Panc1 (cell line): ENCODE results near the gene ZCCHC8. TPM values are rescaled to one million over a fixed set of nuclear protein-coding genes. Genes with fewer than 3 reads are reported as not detected.

Source experiments
- ATAC-seq: fragments of 200-7000 bp; cut with Tn5 transposase; 2 replicates; pipeline ENCODE4 v1.9.1; 2020; ENCODE audit warnings: mild to moderate bottlenecking, moderate library complexity
- BruUV-seq: library from RNA; stranded (reverse); fragments of 400-500 nt; replicated peaks from 2 replicates; lab custom pipeline; 2021; lab: Mats Ljungman, UMichigan
- CTCF ChIA-PET: fragments of 300-600 bp; sonication (Branson Sonifier 250); formaldehyde crosslinking; loops from one replicate; lab custom pipeline; 2022; ENCODE audit warnings: antibody characterized with exemption; lab: Charles Lee
- POLR2A ChIA-PET: fragments of 300-600 bp; sonication (Branson Sonifier 250); formaldehyde crosslinking; loops from one replicate; lab custom pipeline; 2022; ENCODE audit warnings: antibody characterized with exemption; lab: Charles Lee
- DNase-seq: peaks from one replicate; pipeline ENCODE4 v3.0.0-alpha.2; 2010; ENCODE audit warnings: low read depth, low spot score
- H3K27ac ChIP-seq: 2 replicates; pipeline ENCODE4 v1.5.1; 2011; ENCODE audit warnings: mild to moderate bottlenecking, low read length, inconsistent platforms
- H3K27me3 ChIP-seq: fragments of 200-500 bp; sonication (Bioruptor generic); 2 replicates; pipeline ENCODE4 v1.6.0; 2014; ENCODE audit warnings: low read length, inconsistent platforms; ENCODE audit not compliant: control insufficient read depth, insufficient read depth
- H3K36me3 ChIP-seq: fragments of 200-500 bp; sonication (Bioruptor generic); 2 replicates; pipeline ENCODE4 v1.5.1; 2014; ENCODE audit warnings: inconsistent platforms, mild to moderate bottlenecking, low read length, moderate library complexity; ENCODE audit not compliant: control insufficient read depth, insufficient read depth
- H3K4me1 ChIP-seq: 2 replicates; pipeline ENCODE4 v1.5.1; 2011; ENCODE audit warnings: inconsistent platforms, mild to moderate bottlenecking, low read length, moderate library complexity; ENCODE audit not compliant: control insufficient read depth, insufficient read depth
- H3K4me3 ChIP-seq, 2 experiments: 2 replicates each; pipeline ENCODE4 v1.5.1; 2011 to 2012; ENCODE audit warnings: low read depth in 2 of 2, low read length in 2 of 2, mild to moderate bottlenecking in 2 of 2, inconsistent platforms in 1 of 2, moderate library complexity in 1 of 2
- H3K9me3 ChIP-seq: fragments of 200-500 bp; sonication (Bioruptor generic); 2 replicates; pipeline ENCODE4 v1.5.1; 2014; ENCODE audit warnings: low read depth, mild to moderate bottlenecking, inconsistent platforms, low read length, moderate library complexity; ENCODE audit not compliant: control insufficient read depth, insufficient read depth
- CTCF ChIP-seq: fragments of 450-650 bp; IDR thresholded peaks from 2 replicates; pipeline ENCODE4 v1.5.1; 2017; ENCODE audit warnings: mild to moderate bottlenecking
- POLR2AphosphoS5 ChIP-seq: IDR thresholded peaks from 2 replicates; pipeline ENCODE4 v1.6.1; 2012; ENCODE audit warnings: mild to moderate bottlenecking, low read depth, low read length, moderate library complexity
- REST ChIP-seq, 2 experiments: IDR thresholded peaks; 2 replicates each; pipeline ENCODE4 v1.6.1; 2011 to 2012; ENCODE audit warnings: low read depth in 2 of 2, control low read depth in 1 of 2, low read length in 1 of 2, mild to moderate bottlenecking in 1 of 2, moderate library complexity in 1 of 2; ENCODE audit not compliant: insufficient read depth in 1 of 2
- SIN3A ChIP-seq: IDR thresholded peaks from 2 replicates; pipeline ENCODE4 v1.6.1; 2012; ENCODE audit warnings: low read depth, mild to moderate bottlenecking, low read length, moderate library complexity, borderline replicate concordance; ENCODE audit not compliant: insufficient read depth
- TCF7L2 ChIP-seq: IDR thresholded peaks from 2 replicates; pipeline ENCODE4 v1.6.1; 2011; ENCODE audit warnings: mild to moderate bottlenecking, low read depth, low read length, inconsistent platforms
- in situ Hi-C: cut with HindIII; loops from 2 replicates; pipeline ENCODE4 v1.10.0; 2016; ENCODE audit warnings: low sequenced_read_pairs, low pct_unique_long_range_greater_than_20kb
- intact Hi-C: fragments of 100-400 bp; cut with micrococcal nuclease; formaldehyde crosslinking; loops from one replicate; pipeline ENCODE4 v1.10.0; 2022; ENCODE audit not compliant: unreplicated experiment
- total RNA-seq: library from RNA; stranded (reverse); gene quantifications from one replicate; pipeline ENCODE4 v1.2.1, GENCODE V29; 2021; ENCODE audit not compliant: unreplicated experiment

ZCCHC8 gene
- total RNA-seq, 1 experiment from 2014 or later = 32.5 TPM

GRCh38 chr12:122517877-122518276, 17.1 kb upstream of the ZCCHC8 start:
- Histone ChIP-seq H3K27me3 (no peaks in the 10 kb centered on the region), H3K27ac (no peak overlapping the region), H3K4me3 (no peak overlapping the region), H3K9me3 (no peaks in the 10 kb centered on the region), H3K36me3 (peaks cover 80% of the 10 kb centered on the region), H3K4me1 (peaks cover 11% of the 10 kb centered on the region; the same call in 1 of the 2 replicates)
- TF ChIP-seq POLR2AphosphoS5 (no peak), SIN3A (no peak), REST (IDR thresholded peaks at IDR 0.05; ENCODE audit: insufficient read depth in 1 of 2, low read depth in 2 of 2, low read length in 1 of 2) (no peak), CTCF (no peak), TCF7L2 (no peak)
- CTCF ChIA-PET = no interaction called here
- no TSS peak for BruUV-seq
- intact Hi-C loops = no loop called here
- POLR2A ChIA-PET = no interaction called here
- in situ Hi-C loops = no loop called here
- ATAC-seq (peak; percentile 51), DNase-seq (no peak)

GRCh38 chr12:122516544-122517361, 16.0 kb upstream of the ZCCHC8 start:
- ChIA-PET CTCF (interaction anchor here (0.6 kb wide), 1 partner anchor 172 kb away, joined by 5 read pairs; no protein-coding TSS in a partner anchor), POLR2A (no interaction called here)
- Histone ChIP-seq H3K36me3 (peaks cover 85% of the 10 kb centered on the region), H3K9me3 (no peaks in the 10 kb centered on the region), H3K4me1 (0 out of 2 replicates have a peak, but pooled peaks cover 4% of the 10 kb centered on the region), H3K27me3 (no peaks in the 10 kb centered on the region), H3K4me3 (no peak overlapping the region), H3K27ac (no peak overlapping the region)
- DNase-seq (no peak), ATAC-seq (no peak)
- no TSS peak for BruUV-seq
- no peak for TF ChIP-seq SIN3A
- no peak for TF ChIP-seq REST (IDR thresholded peaks at IDR 0.05; ENCODE audit: insufficient read depth in 1 of 2, low read depth in 2 of 2, low read length in 1 of 2)
- TF ChIP-seq TCF7L2 = no peak
- TF ChIP-seq CTCF = no peak
- TF ChIP-seq POLR2AphosphoS5 = 0 out of 2 replicates have a peak, but pooled peaks have one; percentile 16
- intact Hi-C loops = no loop called here
- in situ Hi-C loops = no loop called here
